Muscle layer of colon (tissue), 2 donors: ENCODE measurements around the gene CRTC3.

Experiments used
- H3K27ac ChIP-seq: one replicate; pipeline ENCODE4 v1.7.0; 2013; ENCODE audit warnings: low read depth, mild to moderate bottlenecking, low read length, moderate library complexity
- H3K27me3 ChIP-seq, 2 donors: one replicate each; pipeline ENCODE4 v1.7.0; 2013; ENCODE audit warnings: low read length in 2 of 2, mild to moderate bottlenecking in 2 of 2; ENCODE audit not compliant: insufficient read depth in 2 of 2, control insufficient read depth in 1 of 2
- H3K36me3 ChIP-seq: one replicate; pipeline ENCODE4 v1.7.0; 2013; ENCODE audit warnings: mild to moderate bottlenecking, low read length; ENCODE audit not compliant: insufficient read depth
- H3K4me1 ChIP-seq: one replicate; pipeline ENCODE4 v1.7.0; 2013; ENCODE audit warnings: mild to moderate bottlenecking, low read length; ENCODE audit not compliant: insufficient read depth
- H3K4me3 ChIP-seq, 2 donors: one replicate each; pipeline ENCODE4 v1.7.0; 2013; ENCODE audit warnings: low read length in 2 of 2, low read depth in 1 of 2, mild to moderate bottlenecking in 1 of 2, moderate library complexity in 1 of 2
- H3K9ac ChIP-seq: one replicate; pipeline ENCODE4 v1.7.0; 2013; ENCODE audit warnings: low read length
- H3K9me3 ChIP-seq: one replicate; pipeline ENCODE4 v1.7.0; 2013; ENCODE audit warnings: mild to moderate bottlenecking, low read length
- donor health status: abdominal sarcoma.
- donor health status: Adenocarcinoma of cecum.

Gene CRTC3

GRCh38 chr15:90552162-90552928, 22.6 kb downstream of the CRTC3 start:
- Histone ChIP-seq H3K4me3 (no peak overlapping the region), H3K36me3 (peaks cover 4% of the 10 kb centered on the region), H3K27me3 (no peaks in the 10 kb centered on the region), H3K4me1 (peaks cover 24% of the 10 kb centered on the region), H3K9me3 (no peaks in the 10 kb centered on the region), H3K9ac (no peak overlapping the region), H3K27ac (peak overlapping the region; percentile 27)

- Histone ChIP-seq H3K4me1 (peaks cover 29% of the 10 kb centered on the region), H3K27me3 (no peaks in the 10 kb centered on the region), H3K9ac (no peak overlapping the region), H3K36me3 (peaks cover 4% of the 10 kb centered on the region), H3K4me3 (no peak overlapping the region), H3K9me3 (no peaks in the 10 kb centered on the region), H3K27ac (peak overlapping the region; percentile 41)
Measured at GRCh38 chr15:90552929-90553211, 23.1 kb downstream of the CRTC3 start.

GRCh38 chr15:90553248-90553745, 23.6 kb downstream of the CRTC3 start:
- H3K9ac ChIP-seq = no peak overlapping the region

GRCh38 chr15:90557186-90558084, 27.7 kb downstream of the CRTC3 start:
- H3K36me3 ChIP-seq = no peaks in the 10 kb centered on the region
- H3K4me3 ChIP-seq = peak overlapping the region in 1 of 2 donors; percentile 34
- peak overlapping the region; percentile 96 for H3K27ac ChIP-seq
- peaks cover 69% of the 10 kb centered on the region for H3K4me1 ChIP-seq
- no peaks in the 10 kb centered on the region for H3K9me3 ChIP-seq
- H3K27me3 ChIP-seq = no peaks in the 10 kb centered on the region
- H3K9ac ChIP-seq = peak overlapping the region; percentile 35

More at GRCh38 chr15:90553248-90553745, 23.6 kb downstream of the CRTC3 start:
- H3K9me3 ChIP-seq = no peaks in the 10 kb centered on the region
- H3K4me1 ChIP-seq = peaks cover 33% of the 10 kb centered on the region
- no peak overlapping the region for H3K4me3 ChIP-seq
- peak overlapping the region; percentile 41 for H3K27ac ChIP-seq
- no peaks in the 10 kb centered on the region for H3K27me3 ChIP-seq
- peaks cover 4% of the 10 kb centered on the region for H3K36me3 ChIP-seq

- peak overlapping the region in 1 of 2 donors; percentile 34 for H3K4me3 ChIP-seq
Measured at GRCh38 chr15:90558171-90558573, 28.4 kb downstream of the CRTC3 start.

GRCh38 chr15:90559119-90559518, 29.4 kb downstream of the CRTC3 start:
- Histone ChIP-seq H3K4me3 (no peak overlapping the region), H3K9me3 (no peaks in the 10 kb centered on the region), H3K27me3 (no peaks in the 10 kb centered on the region), H3K9ac (no peak overlapping the region), H3K27ac (peak overlapping the region; percentile 77), H3K36me3 (no peaks in the 10 kb centered on the region), H3K4me1 (peaks cover 69% of the 10 kb centered on the region)

More at GRCh38 chr15:90558171-90558573, 28.4 kb downstream of the CRTC3 start:
- no peaks in the 10 kb centered on the region for H3K36me3 ChIP-seq
- no peaks in the 10 kb centered on the region for H3K27me3 ChIP-seq
- peak overlapping the region; percentile 96 for H3K27ac ChIP-seq
- H3K9me3 ChIP-seq = no peaks in the 10 kb centered on the region
- H3K4me1 ChIP-seq = peaks cover 69% of the 10 kb centered on the region
- H3K9ac ChIP-seq = peak overlapping the region; percentile 35

- no peaks in the 10 kb centered on the region for H3K27me3 ChIP-seq
- H3K4me1 ChIP-seq = peaks cover 77% of the 10 kb centered on the region
- peak overlapping the region in 1 of 2 donors; percentile 12 for H3K4me3 ChIP-seq
- H3K27ac ChIP-seq = peak overlapping the region; percentile 77
- no peak overlapping the region for H3K9ac ChIP-seq
- H3K9me3 ChIP-seq = no peaks in the 10 kb centered on the region
- no peaks in the 10 kb centered on the region for H3K36me3 ChIP-seq
Measured at GRCh38 chr15:90560229-90560776, 30.6 kb downstream of the CRTC3 start.

- Histone ChIP-seq H3K4me3 (no peak overlapping the region), H3K27me3 (no peaks in the 10 kb centered on the region), H3K9ac (peak overlapping the region; percentile 13), H3K9me3 (no peaks in the 10 kb centered on the region), H3K36me3 (no peaks in the 10 kb centered on the region), H3K27ac (peak overlapping the region; percentile 77), H3K4me1 (peaks cover 77% of the 10 kb centered on the region)
Measured at GRCh38 chr15:90561344-90562244, 31.9 kb downstream of the CRTC3 start.

- Histone ChIP-seq H3K27ac (peak overlapping the region; percentile 77), H3K9me3 (no peaks in the 10 kb centered on the region), H3K4me3 (no peak overlapping the region), H3K9ac (no peak overlapping the region), H3K36me3 (no peaks in the 10 kb centered on the region), H3K4me1 (peaks cover 70% of the 10 kb centered on the region), H3K27me3 (no peaks in the 10 kb centered on the region)
Measured at GRCh38 chr15:90562669-90563068, 32.9 kb downstream of the CRTC3 start.

- no peaks in the 10 kb centered on the region for H3K9me3 ChIP-seq
- H3K4me3 ChIP-seq = no peak overlapping the region
- H3K27ac ChIP-seq = no peak overlapping the region
- no peaks in the 10 kb centered on the region for H3K27me3 ChIP-seq
- H3K4me1 ChIP-seq = peaks cover 62% of the 10 kb centered on the region
- H3K36me3 ChIP-seq = no peaks in the 10 kb centered on the region
- no peak overlapping the region for H3K9ac ChIP-seq
Measured at GRCh38 chr15:90563463-90563862, 33.7 kb downstream of the CRTC3 start.
